ENCODE measurements around the gene ITGB1. TPM values are rescaled to one million over a fixed set of nuclear protein-coding genes. Genes with fewer than 3 reads are reported as not detected.

Gene ITGB1
- total and polyA plus RNA-seq, 9 of the 15 experiments (the other 6 are each of a cell fraction or from before 2014, with no cell fraction given) = 40.2 to 194 (median 155) TPM

DNA sequence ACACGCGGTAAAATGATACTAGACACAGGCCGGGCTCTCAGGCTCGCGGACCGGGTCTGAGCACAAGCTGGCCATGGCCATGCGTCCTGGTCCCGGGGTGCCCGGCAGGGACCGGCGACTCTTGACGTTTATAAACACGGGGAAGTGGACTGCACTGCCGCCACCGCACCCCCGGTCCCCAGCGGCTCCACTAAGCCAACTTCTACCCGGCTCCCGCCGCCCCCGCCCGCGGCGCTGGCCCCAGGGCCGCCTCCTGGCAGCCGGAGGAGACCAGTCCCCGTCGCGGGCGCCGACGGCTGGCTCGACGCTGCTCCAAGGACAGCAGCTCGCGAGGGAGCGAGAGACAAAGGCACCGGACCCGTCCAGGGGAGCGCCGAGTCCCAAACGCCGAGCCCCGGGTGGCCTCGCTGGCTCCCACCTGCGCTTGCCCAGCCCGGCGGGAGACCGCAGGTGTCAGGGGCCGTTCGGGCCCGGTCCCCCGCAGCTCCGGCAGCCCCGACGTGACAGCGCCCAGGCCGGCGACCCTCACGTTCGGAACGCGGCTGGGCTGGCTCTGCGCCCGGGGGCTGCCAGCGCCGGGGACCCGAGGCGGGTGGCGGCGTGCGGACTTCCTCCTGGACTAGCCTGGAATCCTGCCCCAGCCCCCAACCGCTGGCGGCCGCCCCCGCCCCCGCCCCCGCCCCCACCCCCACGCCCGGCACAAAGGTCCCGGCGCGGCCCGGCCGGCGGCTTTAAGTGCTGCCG lies 517 bp downstream of the ITGB1 start (continued):
- TF ChIP-seq CBX3 (IDR thresholded peaks at IDR 0.05; ENCODE audit: borderline replicate concordance in 1 of 2, low read length in 2 of 2) (no peak), SMARCE1 (IDR thresholded peaks at IDR 0.05) (no peak), CXXC5 (CRISPR knock-in tag; IDR thresholded peaks at IDR 0.05) (peak; percentile 12), RBM14 (IDR thresholded peaks at IDR 0.05; ENCODE audit: borderline replicate concordance, insufficient read depth, low read depth, low read length) (no peak), POLR2A (conservative IDR thresholded peaks at IDR 0.05) (no peak), E2F5 (CRISPR knock-in tag; IDR thresholded peaks at IDR 0.05) (no peak), TFAM (CRISPR knock-in tag; conservative IDR thresholded peaks at IDR 0.05) (no peak), GTF2A2 (tag; IDR thresholded peaks at IDR 0.05) (no peak), WHSC1 (IDR thresholded peaks at IDR 0.05; ENCODE audit: low read length) (no peak), POLR3G (IDR thresholded peaks at IDR 0.05; ENCODE audit: extremely low read depth, insufficient read length, insufficient replicate concordance) (no peak), ZNF561 (CRISPR knock-in tag; conservative IDR thresholded peaks at IDR 0.05) (no peak), ZNF764 (CRISPR knock-in tag; IDR thresholded peaks at IDR 0.05; ENCODE audit: low read depth) (no peak), POLR2B (IDR thresholded peaks at IDR 0.05; ENCODE audit: low read depth, partially characterized antibody) (no peak), HDAC3 (IDR thresholded peaks at IDR 0.05; ENCODE audit: borderline replicate concordance, partially characterized antibody) (no peak), PRMT5 (CRISPR knock-in tag; IDR thresholded peaks at IDR 0.05) (no peak), FOXJ3 (CRISPR knock-in tag; IDR thresholded peaks at IDR 0.05) (no peak), DDX20 (tag; IDR thresholded peaks at IDR 0.05; ENCODE audit: low read depth) (no peak), C11orf30 (IDR thresholded peaks at IDR 0.05; ENCODE audit: low read depth) (no peak), ZC3H4 (CRISPR knock-in tag; IDR thresholded peaks at IDR 0.05; ENCODE audit: borderline replicate concordance) (no peak), EZH2 (IDR thresholded peaks at IDR 0.05; ENCODE audit: borderline replicate concordance, low read depth, low read length) (no peak), KLF10 (CRISPR knock-in tag; IDR thresholded peaks at IDR 0.05) (no peak), NONO (IDR thresholded peaks at IDR 0.05; ENCODE audit: low read depth in 2 of 2, low read length in 1 of 2) (0 out of 4 replicates have a peak, but pooled peaks of 1 of the 2 experiments have one; percentile 42), DNMT1 (IDR thresholded peaks at IDR 0.05) (no peak), ZNF224 (CRISPR knock-in tag; IDR thresholded peaks at IDR 0.05) (no peak), ZZZ3 (IDR thresholded peaks at IDR 0.05) (no peak), PHTF2 (CRISPR knock-in tag; IDR thresholded peaks at IDR 0.05) (no peak)
- TF ChIP-seq, protein P1, sequence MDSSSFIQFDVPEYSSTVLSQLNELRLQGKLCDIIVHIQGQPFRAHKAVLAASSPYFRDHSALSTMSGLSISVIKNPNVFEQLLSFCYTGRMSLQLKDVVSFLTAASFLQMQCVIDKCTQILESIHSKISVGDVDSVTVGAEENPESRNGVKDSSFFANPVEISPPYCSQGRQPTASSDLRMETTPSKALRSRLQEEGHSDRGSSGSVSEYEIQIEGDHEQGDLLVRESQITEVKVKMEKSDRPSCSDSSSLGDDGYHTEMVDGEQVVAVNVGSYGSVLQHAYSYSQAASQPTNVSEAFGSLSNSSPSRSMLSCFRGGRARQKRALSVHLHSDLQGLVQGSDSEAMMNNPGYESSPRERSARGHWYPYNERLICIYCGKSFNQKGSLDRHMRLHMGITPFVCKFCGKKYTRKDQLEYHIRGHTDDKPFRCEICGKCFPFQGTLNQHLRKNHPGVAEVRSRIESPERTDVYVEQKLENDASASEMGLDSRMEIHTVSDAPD (CRISPR knock-in tag; IDR thresholded peaks at IDR 0.05) = no peak
- TF ChIP-seq, protein P2, sequence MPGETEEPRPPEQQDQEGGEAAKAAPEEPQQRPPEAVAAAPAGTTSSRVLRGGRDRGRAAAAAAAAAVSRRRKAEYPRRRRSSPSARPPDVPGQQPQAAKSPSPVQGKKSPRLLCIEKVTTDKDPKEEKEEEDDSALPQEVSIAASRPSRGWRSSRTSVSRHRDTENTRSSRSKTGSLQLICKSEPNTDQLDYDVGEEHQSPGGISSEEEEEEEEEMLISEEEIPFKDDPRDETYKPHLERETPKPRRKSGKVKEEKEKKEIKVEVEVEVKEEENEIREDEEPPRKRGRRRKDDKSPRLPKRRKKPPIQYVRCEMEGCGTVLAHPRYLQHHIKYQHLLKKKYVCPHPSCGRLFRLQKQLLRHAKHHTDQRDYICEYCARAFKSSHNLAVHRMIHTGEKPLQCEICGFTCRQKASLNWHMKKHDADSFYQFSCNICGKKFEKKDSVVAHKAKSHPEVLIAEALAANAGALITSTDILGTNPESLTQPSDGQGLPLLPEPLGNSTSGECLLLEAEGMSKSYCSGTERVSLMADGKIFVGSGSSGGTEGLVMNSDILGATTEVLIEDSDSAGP (CRISPR knock-in tag; IDR thresholded peaks at IDR 0.05) = no peak
